ENCODE results near the gene HMBS.

HMBS gene

DNA sequence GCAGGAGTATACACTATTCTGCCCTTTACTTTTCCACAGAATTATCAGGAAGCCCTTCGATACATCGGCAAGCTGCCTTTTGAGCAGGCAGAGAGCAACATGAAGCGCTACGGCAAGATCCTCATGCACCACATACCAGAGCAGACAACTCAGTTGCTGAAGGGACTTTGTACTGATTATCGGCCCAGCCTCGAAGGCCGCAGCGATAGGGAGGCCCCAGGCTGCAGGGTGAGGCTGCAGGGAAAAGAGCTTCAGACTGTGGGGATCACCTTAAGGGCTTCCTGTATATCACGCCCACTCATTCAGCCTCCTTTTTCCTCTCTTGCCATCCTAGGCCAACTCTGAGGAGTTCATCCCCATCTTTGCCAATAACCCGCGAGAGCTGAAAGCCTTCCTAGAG, 6.8 kb upstream of the HMBS start:
- no peak for DNase-seq

DNA sequence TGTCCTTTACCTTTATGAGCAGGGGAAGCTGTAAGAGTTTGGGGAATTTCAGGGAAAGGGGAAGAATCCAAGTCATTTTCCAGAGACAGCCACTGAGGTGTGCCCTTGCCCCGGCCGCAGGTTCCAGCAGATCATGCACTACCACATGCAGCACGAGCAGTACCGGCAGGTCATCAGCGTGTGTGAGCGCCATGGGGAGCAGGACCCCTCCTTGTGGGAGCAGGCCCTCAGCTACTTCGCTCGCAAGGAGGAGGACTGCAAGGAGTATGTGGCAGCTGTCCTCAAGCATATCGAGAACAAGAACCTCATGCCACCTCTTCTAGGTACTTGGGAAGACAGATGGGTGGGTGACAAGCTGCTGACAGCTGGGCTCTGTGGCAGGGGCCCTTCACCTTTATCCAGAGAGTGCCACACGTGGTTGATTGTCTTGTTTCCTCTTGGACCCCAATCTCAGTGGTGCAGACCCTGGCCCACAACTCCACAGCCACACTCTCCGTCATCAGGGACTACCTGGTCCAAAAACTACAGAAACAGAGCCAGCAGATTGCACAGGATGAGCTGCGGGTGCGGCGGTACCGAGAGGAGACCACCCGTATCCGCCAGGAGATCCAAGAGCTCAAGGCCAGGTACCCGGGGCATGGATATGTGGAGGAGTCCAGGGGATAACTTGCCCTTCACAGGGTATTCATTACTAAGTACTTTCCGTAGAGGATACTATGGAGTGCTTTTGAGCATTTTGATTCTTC, 5.8 kb upstream of the HMBS start:
- no peak for DNase-seq

DNA sequence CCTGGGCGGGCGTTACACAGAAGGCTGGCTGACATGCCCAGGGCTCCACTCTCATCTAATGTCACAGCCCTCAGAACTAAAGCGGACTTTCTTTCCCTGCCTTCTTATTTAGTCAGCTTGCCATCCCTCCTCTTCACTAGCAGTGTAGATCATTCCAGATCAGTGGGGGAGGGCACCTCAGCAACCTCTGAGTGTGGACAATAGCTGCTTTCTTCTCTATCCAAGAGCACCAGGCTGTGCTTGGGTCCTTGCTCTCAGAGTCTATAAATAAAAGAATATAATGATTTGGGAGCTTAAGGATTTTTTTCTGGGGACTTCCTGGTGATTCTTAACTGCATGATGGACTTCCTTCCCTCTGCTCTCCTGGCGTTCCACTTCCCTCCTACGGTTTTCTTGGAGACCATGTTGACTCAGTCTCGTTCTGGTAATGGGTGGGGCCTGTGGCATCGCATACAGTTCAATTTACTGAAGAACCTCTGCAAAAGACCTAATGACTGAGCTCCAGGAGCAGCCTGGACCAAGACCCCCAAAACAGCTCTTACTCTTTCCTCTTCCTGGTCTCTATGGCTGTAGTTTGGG, 2.9 kb upstream of the HMBS start:
- no peak for DNase-seq

DNA sequence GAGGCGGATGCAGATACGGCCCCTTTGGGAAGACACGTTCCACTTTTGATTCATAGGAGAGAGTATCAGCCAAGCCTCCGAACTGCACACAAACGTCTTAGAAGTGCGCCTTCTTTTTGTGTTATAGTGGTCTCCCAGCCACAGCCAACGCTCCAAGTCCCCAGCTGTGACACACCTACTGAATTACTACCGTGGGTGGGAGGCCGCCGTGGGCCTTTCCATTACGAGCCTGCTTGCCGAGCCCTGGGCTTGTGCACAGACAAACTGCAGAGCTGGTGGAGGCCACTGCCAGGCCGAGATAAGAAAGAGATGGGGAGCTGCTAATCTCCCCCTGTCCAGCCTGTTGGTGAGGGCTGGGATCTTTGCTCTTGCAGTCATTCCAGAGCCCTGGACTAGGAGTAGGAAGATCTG, 761 bp downstream of the HMBS start:
- DNase-seq: no peak

DNA sequence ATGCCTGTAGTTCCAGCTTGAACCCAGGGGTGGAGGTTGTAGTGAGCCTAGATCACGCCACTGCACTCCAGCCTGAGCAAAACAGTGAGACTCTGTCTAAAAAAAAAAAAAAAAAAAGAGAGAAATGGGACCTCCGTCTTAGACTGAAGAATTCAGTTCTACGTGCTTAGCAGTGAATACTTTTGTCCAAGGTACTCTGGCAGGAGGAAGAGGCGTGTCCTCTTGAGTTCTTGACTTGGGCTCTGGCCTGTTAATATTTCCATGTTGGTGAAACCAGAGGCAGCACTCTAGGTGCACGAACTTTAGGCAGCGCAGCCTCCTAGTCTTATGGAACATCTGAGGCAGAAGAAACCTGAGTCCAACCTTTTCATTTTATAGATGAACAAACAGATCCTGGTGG, 2.4 kb downstream of the HMBS start:
- no peak for DNase-seq

DNA sequence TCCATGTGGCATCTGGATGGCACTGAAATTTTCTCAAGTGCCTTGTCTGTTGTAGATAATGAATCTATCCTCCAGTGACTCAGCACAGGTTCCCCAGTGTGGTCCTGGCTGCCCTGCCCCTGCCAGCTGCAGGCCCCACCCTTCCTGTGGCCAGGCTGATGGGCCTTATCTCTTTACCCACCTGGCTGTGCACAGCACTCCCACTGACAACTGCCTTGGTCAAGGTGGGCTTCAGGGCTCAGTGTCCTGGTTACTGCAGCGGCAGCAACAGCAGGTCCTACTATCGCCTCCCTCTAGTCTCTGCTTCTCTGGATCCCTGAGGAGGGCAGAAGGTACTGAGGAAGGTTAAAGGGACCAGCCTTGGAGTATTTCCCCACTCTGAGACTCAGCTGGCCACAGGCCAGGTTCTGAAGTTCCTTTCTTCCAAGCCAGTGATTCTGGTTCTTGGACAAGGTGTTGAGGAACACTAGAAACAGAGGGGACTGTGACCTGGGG, 3.1 kb downstream of the HMBS start:
- no peak for DNase-seq

DNA sequence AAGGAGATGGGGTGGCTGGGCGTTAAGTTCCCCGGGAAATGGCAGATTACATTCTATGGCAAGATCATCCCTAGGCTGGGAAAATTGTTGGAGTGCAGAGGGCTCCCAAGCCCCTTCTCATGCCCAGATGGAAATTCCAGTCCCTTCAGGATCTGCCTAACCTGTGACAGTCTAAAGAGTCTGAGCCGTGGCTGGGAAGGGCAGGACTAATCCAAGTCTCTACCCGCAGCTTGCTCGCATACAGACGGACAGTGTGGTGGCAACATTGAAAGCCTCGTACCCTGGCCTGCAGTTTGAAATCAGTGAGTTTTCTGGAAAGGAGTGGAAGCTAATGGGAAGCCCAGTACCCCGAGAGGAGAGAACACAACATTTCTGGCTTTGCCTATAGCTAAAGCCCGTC, 3.7 kb downstream of the HMBS start:
- no peak for DNase-seq

DNA sequence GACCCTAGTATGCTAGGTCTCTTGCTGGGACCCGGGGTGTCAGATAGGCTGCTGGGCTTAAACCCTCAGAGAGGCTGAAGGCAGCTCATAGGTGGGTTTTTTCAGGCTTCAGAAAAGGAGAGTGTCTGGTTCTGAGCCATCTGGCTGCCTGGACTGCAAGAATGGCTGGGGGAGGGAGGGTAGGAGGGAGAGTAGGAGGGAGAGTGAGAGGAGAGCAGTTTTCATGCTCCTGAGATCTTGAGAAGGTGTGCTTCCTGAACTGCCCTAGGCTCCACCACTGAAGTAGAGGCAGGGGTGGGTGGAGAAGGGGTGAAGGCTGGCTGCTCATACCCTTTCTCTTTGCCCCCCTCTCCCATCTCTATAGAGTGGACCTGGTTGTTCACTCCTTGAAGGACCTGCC, 4.6 kb downstream of the HMBS start:
- no peak for DNase-seq

DNA sequence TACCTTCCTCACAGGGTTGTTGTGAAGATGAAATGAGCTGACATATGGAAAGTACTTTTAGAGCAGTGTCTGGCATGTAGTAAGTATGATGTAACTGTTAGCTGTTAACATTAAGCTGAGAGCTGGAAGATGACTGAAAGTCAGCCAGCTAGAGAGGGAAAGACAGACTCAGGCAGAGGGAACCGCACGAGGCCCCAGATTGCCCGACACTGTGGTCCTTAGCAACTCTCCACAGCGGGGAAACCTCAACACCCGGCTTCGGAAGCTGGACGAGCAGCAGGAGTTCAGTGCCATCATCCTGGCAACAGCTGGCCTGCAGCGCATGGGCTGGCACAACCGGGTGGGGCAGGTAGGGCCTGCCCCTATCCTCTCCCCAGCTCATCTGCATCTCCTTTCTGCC, 6.5 kb downstream of the HMBS start:
- DNase-seq: no peak

DNA sequence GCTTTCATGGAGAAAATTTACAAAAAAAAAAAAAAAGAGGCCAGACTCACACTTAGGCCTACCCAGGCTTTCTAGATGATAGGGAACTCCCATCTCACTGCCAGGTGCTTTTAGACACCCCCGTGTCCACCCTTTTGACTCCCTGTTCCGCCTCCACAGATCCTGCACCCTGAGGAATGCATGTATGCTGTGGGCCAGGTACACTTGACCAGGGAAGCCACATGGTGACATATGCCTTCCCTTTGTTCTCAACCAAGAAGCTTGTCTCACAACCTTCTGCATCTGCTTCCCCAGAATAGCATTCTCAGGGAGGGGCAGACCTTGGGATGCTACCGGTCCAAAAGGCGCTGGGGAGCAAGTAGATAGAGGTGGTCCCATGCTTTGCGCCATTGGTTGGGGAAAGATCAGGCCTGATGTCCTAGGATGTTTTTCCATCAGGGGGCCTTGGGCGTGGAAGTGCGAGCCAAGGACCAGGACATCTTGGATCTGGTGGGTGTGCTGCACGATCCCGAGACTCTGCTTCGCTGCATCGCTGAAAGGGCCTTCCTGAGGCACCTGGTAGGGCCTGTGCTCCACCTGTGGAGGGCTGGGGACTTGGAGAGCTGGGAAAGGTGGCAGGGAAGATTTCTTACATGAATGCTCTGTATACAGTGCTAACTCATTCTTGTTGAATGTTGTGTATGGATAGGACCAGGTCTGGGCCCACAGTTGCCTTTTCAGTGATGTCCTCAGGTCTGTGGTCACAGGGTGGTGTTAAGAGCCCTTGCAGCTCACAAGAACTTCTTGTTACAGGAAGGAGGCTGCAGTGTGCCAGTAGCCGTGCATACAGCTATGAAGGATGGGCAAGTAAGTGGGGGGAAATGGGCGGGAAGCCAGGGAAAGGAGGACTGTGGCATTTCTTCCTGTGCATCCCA, 7.5 kb downstream of the HMBS start:
- DNase-seq: no peak

DNA sequence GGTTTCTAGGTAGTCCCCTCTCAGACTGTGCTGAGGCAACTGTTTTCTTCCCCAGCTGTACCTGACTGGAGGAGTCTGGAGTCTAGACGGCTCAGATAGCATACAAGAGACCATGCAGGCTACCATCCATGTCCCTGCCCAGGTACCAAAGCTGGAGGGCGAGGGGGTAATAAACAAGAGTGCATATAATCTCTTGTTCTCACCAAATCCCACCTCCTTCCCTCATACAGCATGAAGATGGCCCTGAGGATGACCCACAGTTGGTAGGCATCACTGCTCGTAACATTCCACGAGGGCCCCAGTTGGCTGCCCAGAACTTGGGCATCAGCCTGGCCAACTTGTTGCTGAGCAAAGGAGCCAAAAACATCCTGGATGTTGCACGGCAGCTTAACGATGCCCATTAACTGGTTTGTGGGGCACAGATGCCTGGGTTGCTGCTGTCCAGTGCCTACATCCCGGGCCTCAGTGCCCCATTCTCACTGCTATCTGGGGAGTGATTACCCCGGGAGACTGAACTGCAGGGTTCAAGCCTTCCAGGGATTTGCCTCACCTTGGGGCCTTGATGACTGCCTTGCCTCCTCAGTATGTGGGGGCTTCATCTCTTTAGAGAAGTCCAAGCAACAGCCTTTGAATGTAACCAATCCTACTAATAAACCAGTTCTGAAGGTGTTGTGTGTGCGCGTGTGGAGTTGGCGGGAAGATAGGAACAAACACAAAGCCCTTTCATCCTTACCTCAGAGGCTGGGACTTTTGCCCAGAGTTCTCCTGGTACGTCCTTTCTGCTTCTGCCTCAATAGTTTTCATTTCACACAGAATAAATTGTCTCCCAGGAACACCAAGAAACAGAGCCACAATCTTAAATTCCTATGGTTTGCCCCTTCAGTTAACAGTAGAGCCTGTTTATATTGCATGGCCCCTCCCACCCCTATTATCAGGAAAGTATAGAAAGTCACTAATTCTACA, 8.5 kb downstream of the HMBS start:
- no peak for DNase-seq

DNA sequence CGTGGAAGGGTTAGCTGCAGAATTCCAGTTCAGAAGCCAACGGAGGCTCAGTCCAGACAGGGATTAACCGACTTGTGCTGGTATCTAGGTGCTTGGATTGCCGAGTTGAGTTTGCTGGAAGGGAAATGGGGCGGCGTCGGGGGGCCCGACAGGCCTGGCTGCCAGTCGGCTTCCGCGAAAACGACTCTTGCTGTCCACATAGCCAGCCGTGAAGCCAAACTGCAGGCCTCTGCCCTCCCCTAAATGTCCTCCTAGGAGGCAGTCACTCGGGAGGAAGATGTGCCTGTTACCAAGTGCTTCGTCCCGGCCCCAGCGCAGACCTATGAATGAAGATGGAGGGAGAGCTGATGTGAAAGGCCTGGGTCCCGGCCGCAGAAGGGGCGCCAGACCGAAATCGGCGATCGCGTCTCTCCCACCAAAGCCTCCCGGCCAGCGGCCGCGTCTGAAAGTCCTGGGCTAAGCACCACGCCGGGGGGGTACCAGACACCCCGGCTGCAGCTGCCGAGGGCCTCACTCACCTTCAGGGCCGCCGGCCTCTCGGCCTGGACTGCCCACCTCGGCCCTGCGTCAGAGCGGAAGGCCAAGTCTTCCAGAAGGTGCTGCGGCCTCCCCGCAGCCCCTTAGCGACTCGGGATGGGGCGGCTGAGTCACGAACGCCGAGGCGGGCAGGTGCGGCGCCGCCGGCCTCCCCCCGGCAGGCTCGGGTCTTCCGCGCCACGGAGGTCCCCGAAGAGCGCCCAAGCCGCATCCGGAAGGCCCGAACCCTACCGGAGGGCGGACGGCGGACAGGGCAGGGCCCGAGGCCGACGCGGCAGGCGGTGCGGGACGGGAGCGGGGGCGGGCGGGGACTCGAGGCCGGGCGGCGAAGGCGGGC, 9.5 kb downstream of the HMBS start:
- peak; percentile 47 for DNase-seq

DNA sequence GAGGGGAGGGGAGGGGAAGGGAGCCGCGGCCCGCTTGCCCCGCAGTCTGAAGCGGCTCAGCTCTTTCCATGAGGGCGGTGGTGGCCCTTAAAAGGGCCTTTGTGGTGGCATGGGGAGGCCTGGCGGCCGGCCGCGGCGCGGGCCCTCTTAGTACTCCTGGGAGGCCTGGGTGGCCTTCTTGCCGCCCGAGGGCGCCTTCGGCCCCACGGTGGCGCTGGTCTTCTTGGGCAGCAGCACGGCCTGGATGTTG, 10.1 kb downstream of the HMBS start:
- DNase-seq: peak; percentile 71

DNA sequence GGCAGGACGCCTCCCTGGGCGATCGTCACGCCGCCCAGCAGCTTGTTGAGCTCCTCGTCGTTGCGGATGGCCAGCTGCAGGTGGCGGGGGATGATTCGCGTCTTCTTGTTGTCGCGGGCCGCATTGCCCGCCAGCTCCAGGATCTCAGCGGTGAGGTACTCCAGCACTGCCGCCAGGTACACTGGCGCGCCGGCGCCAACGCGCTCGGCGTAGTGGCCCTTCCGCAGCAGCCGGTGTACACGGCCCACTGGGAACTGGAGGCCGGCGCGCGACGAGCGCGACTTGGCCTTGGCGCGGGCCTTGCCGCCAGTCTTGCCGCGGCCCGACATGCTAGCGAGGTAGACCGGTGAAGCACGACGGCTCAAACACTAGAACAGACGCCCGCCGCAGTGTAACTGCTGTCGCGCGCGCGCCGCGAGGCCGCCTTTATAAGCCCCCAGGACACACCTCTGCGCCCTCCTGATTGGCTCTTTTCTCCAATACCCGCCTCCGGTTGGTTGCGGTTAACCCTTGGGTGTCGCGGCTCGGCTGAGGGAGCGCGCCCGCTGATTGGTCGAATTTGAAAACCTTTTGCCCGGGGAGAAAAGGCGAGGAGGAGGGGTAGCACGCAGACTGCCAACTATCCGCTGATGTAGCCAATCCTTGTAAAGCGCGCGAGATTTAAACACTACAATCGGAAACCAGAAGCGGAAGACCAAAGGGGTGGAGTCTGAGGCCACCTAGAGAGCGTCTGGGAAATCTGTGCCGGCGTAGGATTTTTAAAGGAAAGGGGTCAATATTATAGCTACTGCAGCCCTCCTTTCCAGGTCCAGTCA, 10.6 kb downstream of the HMBS start:
- peak; percentile 100 for DNase-seq

DNA sequence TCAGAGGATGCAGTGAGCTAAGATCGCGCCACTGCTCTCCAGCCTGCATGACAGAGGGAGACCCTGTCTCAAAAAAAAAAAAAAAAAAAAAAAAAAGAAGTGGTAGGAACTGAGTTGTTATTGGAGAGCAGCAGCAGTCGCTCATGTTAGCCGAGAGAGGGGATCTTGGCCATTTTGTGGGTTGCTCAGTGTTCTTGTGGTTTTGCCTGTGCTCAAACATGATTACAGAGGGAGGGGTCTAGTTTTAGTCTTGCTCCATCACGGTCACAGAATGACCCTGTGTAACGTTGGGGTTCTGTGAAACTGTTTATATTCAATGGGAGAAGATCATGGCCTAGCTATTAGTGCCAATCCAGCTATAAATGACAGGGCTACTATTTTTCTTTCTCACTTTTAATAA, 15.0 kb downstream of the HMBS start:
- no peak for DNase-seq

DNA sequence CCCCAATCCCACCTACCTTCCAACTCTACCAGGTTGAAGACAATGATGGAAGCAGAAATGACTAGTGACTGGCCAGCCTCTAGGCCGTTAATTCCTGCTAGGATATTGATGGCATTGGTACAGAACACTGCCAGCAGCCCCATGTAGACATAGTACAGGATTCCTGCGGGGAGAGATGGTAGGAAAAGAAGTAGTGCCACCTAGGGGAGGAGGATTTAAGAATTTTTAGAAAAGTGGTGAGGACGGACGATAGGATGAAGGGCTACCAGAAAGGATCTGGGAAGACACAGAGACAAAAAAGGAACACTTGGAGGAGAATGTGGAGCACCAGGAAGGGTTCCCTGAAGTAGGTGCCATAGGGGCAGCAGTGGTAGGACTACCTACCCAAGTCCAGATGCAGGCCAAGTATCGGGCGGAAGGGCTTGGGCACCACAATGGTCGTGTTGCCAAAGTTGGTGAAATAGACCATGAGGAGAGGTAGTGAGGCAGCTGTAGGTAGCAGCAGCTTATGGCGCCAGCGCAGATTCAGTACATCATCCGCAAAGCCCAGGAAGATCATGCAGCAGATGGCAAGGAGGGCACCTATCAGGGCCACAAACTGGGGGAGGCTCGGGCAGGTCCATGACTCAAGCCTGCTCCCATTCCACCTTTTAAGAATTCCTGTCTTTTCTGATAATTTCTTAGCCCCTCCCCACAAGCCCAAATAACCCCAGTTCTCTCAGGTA, 15.7 kb downstream of the HMBS start:
- DNase-seq: peak; percentile 28

DNA sequence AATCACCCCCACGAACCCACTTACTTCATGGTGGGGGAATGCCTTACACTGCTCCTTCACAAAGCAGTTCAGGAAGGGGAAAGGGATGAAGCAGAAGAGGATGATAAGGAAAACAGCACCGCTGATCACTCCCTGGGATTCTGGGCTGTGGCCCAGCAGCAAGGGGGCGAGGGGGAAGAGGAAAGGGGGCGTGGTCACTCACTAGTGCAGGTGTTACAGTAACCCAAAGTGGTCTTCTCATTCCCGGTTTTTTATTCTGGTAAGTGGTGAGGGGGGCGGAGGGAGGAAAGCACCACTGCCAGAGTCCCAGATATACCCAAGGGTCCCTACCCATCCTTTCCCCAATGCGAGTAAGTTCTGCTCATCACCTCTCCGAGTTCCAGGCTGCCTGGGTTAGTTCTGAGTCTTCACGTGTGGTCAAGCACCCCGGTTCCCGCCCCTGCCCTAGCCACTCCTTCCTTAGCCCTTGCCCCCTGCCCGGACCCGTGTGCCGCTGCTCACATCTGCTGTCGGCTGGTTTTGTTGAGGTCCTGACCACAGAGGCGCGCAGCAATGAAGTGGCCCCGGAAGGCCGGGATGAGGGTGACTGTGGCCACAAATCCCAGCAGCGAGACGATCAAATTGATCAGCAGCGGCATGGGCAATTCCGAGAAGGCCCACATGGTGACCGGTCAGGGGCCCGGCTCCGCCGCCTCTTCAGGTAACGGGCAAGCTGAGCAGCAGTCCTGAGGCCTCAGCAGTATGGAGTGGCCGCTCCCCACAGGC, 16.5 kb downstream of the HMBS start:
- DNase-seq: no peak

DNA sequence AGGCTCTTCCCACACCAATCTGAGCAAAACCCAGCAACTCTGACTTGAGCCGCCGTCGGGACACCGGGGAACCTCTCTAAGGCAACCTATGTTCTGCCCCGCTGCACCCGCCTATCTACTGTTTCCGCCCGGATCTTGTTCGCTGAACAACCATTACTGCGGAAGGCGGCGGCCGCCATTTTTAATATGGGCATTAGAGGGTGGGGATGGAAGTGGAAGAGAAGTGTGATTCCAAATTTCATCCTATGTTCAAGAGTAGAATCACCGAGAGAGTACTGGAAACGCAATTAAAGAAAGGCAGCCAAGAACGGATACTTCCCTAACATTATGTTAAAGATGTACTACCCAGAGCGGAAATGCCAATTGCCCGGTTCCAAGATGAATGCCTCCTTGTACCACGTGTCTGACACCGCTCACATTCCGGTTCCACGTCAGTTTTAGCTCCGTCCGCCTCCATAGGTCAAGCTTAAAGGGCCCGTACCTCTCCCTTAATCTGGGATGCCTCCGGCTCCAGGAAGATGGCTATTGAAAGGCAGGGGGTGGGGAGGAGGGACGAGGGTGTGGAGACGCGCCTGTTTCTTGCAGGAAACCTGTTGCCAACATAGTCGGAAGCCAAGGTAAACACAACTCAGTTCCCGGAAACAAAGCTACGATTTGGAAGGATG, 17.2 kb downstream of the HMBS start, which contains the start of gene DPAGT1:
DPAGT1 (minus strand) TSS at position 95 of the 665 bp plus-strand sequence. CDS start 198 bp downstream, outside the sequence.
- DNase-seq: peak; percentile 87
